ENCODE data around the gene MOV10L1.
A peak's percentile ranks its signal among the peaks of the same experiment; 100 is the strongest.
"Not testable (repeated sequence)": the region's sequence is repeated elsewhere in the genome, so short reads cannot be mapped to it uniquely, and the experiment has no call there.

MOV10L1 gene

DNA sequence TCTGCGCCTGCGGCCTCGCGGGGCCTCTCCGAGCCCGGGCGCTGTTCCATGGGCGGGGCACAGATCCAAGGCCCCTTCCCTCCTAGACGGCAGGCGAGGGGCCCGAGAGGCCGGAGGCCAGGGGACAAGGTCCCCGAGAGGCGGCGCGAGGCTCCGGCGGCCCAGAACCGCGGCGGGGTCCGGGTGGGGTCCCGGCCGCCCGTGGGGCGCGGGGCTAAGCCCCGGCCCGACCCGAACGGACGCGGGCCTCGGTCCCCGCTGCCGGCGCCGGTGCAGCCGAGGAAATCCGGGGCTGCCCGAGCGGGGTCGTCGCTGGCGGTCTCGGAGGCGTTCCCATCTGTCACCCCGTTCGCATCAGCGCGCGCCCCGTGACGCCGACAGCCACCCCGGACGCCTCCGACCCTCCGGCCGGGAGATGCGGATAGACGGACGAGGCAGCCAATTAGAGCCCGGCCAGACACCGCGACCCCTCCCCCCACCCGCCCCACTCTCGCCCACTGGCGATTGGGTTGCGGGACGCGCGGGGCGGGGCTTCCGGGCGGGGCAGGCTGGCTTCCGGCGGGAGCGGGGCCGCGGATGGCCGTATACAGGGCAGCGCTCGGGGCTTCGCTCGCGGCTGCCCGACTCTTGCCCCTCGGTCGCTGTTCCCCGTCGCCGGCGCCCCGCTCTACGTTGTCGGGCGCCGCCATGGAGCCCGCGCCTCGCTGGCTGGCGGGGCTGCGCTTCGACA lies 110.8 kb downstream of the MOV10L1 start, which contains the start of gene SELENOO:
TSS of gene SELENOO (plus strand) at position 551 of the 730 bp plus-strand sequence. CDS start at position 577, 26 bp downstream.
- TF ChIP-seq, protein P1, sequence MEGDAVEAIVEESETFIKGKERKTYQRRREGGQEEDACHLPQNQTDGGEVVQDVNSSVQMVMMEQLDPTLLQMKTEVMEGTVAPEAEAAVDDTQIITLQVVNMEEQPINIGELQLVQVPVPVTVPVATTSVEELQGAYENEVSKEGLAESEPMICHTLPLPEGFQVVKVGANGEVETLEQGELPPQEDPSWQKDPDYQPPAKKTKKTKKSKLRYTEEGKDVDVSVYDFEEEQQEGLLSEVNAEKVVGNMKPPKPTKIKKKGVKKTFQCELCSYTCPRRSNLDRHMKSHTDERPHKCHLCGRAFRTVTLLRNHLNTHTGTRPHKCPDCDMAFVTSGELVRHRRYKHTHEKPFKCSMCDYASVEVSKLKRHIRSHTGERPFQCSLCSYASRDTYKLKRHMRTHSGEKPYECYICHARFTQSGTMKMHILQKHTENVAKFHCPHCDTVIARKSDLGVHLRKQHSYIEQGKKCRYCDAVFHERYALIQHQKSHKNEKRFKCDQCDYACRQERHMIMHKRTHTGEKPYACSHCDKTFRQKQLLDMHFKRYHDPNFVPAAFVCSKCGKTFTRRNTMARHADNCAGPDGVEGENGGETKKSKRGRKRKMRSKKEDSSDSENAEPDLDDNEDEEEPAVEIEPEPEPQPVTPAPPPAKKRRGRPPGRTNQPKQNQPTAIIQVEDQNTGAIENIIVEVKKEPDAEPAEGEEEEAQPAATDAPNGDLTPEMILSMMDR (IDR thresholded peaks at IDR 0.05; ENCODE audit: extremely low read depth, insufficient read depth, missing control alignments) = no peak
- DNase-seq (ENCODE audit: low spot score) = peak; percentile 100
- in situ Hi-C loops (cut with MboI; ENCODE audit: low pct_unique_long_range_greater_than_20kb, low sequenced_read_pairs, unreplicated experiment) = loop anchor here (10.0 kb wide), 1 partner anchor 56 kb away; no protein-coding TSS in a partner anchor

DNA sequence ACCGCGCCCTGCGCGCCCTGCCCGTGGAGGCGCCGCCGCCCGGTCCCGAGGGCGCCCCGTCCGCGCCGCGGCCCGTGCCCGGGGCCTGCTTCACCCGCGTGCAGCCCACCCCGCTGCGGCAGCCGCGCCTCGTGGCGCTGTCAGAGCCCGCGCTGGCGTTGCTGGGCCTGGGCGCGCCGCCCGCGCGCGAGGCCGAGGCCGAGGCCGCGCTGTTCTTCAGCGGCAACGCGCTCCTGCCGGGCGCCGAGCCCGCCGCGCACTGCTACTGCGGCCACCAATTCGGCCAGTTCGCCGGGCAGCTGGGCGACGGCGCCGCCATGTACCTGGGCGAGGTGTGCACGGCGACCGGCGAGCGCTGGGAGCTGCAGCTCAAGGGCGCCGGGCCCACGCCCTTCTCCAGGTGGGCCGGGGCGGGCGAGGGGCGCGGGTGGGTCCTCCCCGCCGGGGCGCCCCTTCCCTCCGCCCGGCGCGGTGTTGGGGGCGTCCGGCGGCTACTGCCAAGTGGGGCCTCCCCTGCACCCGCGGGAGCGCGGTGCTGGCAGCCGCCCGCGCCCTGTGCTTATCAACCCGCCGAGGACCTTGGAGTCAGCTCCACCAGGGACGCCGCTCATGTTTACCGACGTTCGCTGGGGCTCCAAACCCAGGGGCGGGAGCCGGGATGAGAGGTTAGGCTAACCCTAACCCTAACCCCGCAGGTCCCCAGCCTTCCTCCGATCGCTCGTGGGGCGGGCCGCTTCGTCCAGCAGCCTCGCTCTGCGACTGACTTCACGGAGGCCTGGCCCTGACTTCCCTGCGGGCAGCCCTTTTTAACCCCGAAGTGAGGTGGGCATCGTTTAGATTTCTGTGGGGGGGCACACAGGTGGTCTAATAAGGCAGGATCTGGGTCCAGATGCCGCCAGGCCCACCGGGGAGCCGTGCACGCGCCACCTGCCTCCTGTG lies 111.7 kb downstream of the MOV10L1 start:
- in situ Hi-C loops (cut with MboI; ENCODE audit: low pct_unique_long_range_greater_than_20kb, low sequenced_read_pairs, unreplicated experiment) = loop anchor here (10.0 kb wide), 1 partner anchor 57 kb away; no protein-coding TSS in a partner anchor
- no peak for DNase-seq (ENCODE audit: low spot score)
- TF ChIP-seq, protein P1 (IDR thresholded peaks at IDR 0.05; ENCODE audit: extremely low read depth, insufficient read depth, missing control alignments) = no peak

DNA sequence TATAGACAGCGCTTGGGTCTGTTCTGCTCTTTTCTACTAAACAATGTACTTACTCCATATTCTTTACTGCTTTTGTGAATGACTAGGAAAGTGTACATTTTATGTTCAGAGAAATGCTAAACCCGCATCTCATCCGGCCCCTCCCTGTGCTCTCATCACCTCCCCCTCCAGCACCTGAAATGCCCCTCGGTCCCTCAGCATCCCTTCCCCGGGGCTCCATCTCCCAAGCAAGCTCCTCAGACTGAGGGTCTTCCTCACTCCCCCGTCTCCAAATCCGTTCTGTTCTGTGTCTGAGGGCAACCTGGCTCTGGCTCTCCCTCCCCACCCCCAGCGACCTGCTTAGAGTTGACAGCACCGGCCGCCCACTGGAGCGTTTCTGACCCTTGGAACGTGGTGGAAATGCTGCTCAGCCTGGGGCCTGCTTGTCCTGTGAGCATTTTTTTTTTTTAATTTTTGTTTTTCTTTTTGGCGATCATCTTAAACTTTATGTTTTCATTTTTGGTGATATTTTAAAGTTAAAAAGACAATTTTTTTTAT lies 112.4 kb downstream of the MOV10L1 start:
- in situ Hi-C loops (cut with MboI; ENCODE audit: low pct_unique_long_range_greater_than_20kb, low sequenced_read_pairs, unreplicated experiment) = loop anchor here (10.0 kb wide), 1 partner anchor 57 kb away; no protein-coding TSS in a partner anchor
- no peak for DNase-seq (ENCODE audit: low spot score)

DNA sequence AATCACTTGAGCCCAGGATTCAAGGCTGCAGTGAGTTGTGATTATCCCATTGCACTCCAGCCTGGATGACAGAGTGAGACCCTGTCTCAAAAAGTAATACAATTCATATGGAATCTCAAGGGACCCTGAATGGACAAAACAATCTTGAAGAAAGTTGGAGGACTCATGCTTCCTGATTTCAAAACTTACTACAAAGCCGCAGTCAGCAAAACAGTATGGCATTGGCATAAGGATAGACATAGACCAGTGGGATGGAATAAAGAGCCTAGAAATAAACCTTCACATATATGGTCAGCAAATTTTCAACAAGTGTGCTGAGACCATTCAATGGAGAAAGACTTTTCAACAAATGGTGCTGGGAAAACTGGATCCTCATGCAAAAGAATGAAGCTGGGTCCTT lies 113.5 kb downstream of the MOV10L1 start:
- in situ Hi-C loops (cut with MboI; ENCODE audit: low pct_unique_long_range_greater_than_20kb, low sequenced_read_pairs, unreplicated experiment) = loop anchor here (10.0 kb wide), 1 partner anchor 58 kb away; no protein-coding TSS in a partner anchor
- DNase-seq (ENCODE audit: low spot score) = no peak
- TF ChIP-seq, protein P1 (IDR thresholded peaks at IDR 0.05; ENCODE audit: extremely low read depth, insufficient read depth, missing control alignments) = no peak

More for the DNA sequence above, 112.4 kb downstream of the MOV10L1 start:
- TF ChIP-seq, protein P1 (IDR thresholded peaks at IDR 0.05; ENCODE audit: extremely low read depth, insufficient read depth, missing control alignments) = no peak

DNA sequence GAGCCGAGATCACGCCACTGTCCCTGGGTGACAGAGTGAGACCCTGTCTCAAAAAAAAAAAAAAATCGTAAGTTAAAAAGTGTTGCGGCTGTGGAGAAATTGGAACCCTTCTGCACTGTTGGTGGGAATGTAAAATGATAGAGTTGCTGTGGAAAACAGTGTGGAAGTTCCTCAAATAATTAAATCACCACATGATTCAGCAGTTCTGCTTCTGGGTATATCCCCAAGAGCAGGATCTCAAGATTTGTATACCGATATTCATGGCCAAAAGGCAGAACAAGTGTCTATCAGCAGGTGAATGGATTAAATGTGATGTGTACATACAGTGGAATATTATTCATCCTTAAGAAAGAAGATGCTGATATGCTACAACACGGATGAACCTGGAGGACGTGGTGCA lies 114.8 kb downstream of the MOV10L1 start:
- DNase-seq (ENCODE audit: low spot score) = no peak
- TF ChIP-seq, protein P1 (IDR thresholded peaks at IDR 0.05; ENCODE audit: extremely low read depth, insufficient read depth, missing control alignments) = no peak
- in situ Hi-C loops (cut with MboI; ENCODE audit: low pct_unique_long_range_greater_than_20kb, low sequenced_read_pairs, unreplicated experiment) = loop anchor here (10.0 kb wide), 1 partner anchor 60 kb away; no protein-coding TSS in a partner anchor

DNA sequence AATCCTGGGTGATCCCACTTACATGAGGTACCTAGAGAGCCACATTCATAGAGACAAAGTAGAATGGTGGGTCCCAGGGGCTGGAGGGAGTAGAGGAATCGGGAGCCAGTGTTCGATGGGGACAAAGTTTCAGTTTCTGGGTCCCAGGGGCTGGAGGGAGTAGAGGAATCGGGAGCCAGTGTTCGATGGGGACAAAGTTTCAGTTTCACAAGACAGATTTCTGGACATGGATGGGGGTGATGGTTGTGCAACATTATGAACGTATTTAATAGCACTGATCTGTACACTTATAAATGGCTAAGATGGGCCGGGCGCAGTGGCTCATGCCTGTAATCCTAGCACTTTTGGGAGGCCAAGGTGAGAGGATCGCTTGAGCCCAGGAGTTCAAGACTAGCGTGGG lies 115.2 kb downstream of the MOV10L1 start:
- in situ Hi-C loops (cut with MboI; ENCODE audit: low pct_unique_long_range_greater_than_20kb, low sequenced_read_pairs, unreplicated experiment) = loop anchor here (10.0 kb wide), 1 partner anchor 60 kb away; no protein-coding TSS in a partner anchor
- not testable (repeated sequence) for DNase-seq (ENCODE audit: low spot score)

Measured in GM13977 (cell line).